ENCODE data around the gene C5orf63. TPM values are rescaled to one million over a fixed set of nuclear protein-coding genes. Genes with fewer than 3 reads are reported as not detected.

The C5orf63 gene
- total and polyA plus RNA-seq, 2 of the 8 experiments (the other 6 are each of a cell fraction or from before 2014, with no cell fraction given): 0.67 to 0.71 TPM

- no peak for FAIRE-seq
- CTCF ChIA-PET (ENCODE audit: partially characterized antibody): interaction anchor here (1.3 to 1.6 kb wide), 2 partner anchors 11 to 16 kb away, joined by 3 to 5 read pairs; no protein-coding TSS in a partner anchor
- H2AK5ac ChIP-seq (ENCODE audit: low read depth, low read length): no peak overlapping the region
- no peak overlapping the region for H3K14ac ChIP-seq (ENCODE audit: insufficient read length)
- H3K18ac ChIP-seq (ENCODE audit: extremely low read depth, low read length): no peak overlapping the region
- no peak overlapping the region for H2BK12ac ChIP-seq (ENCODE audit: low read depth, low read length)
- H2BK15ac ChIP-seq (ENCODE audit: low read length): no peak overlapping the region
- H3K4me1 ChIP-seq (replicated peaks in 1 of 4; ENCODE audit: control insufficient read depth in 3 of 4, insufficient read depth in 4 of 4, low read length in 3 of 4): no peaks in the 10 kb centered on the region; a peak in 1 of 7 replicates
- H2BK20ac ChIP-seq (ENCODE audit: low read length): no peak overlapping the region
- H3K9ac ChIP-seq (replicated peaks in 1 of 4; ENCODE audit: extremely low read depth in 1 of 4, low read depth in 3 of 4, low read length in 3 of 4): no peak overlapping the region
- H3K4me3 ChIP-seq (ENCODE audit: extremely low read depth in 1 of 4, insufficient read depth in 2 of 4, low read depth in 3 of 4, low read length in 4 of 4): no peak overlapping the region
- no peak overlapping the region for H3K27ac ChIP-seq (ENCODE audit: low read depth, low read length)
- no peaks in the 10 kb centered on the region for H3K79me2 ChIP-seq (ENCODE audit: control insufficient read depth in 1 of 2, insufficient read depth in 2 of 2, low read length in 2 of 2)
- no peaks in the 10 kb centered on the region for H3K79me1 ChIP-seq (ENCODE audit: low read depth, low read length)
- no peaks in the 10 kb centered on the region for H3K36me3 ChIP-seq (ENCODE audit: control insufficient read depth in 2 of 4, insufficient read depth in 4 of 4, low read length in 3 of 4)
- H2BK120ac ChIP-seq (replicated peaks; ENCODE audit: low read depth, low read length): no peak overlapping the region
- H3K56ac ChIP-seq (replicated peaks; ENCODE audit: insufficient read length, low read depth, low read length): no peak overlapping the region
- no peaks in the 10 kb centered on the region; the same call in 1 of the 2 replicates for H3K23me2 ChIP-seq (ENCODE audit: low read depth, low read length)
- WGBS, 2 experiments (ENCODE audit: extremely low coverage in 1 of 2, insufficient coverage in 1 of 2, insufficient read length in 1 of 2, insufficient replicate concordance in 2 of 2, low coverage in 1 of 2, low lambda C conversion rate in 2 of 2, missing lambda C conversion rate in 1 of 2): 93% methylated on average over 2 of the region's 2 CpGs; no CpG with 5 or more reads in 1 of the 2 experiments
- no peak overlapping the region for H4K8ac ChIP-seq (ENCODE audit: extremely low read depth, insufficient read depth, low read length)
- H3K27me3 ChIP-seq (replicated peaks in 1 of 4; ENCODE audit: control insufficient read depth in 3 of 4, extremely low read depth in 1 of 4, insufficient read depth in 3 of 4, low read length in 3 of 4): no peaks in the 10 kb centered on the region
- no peak for DNase-seq (ENCODE audit: low read depth in 1 of 2, low spot score in 2 of 2)
- no peak overlapping the region for H2BK5ac ChIP-seq (ENCODE audit: low read depth, low read length)
- H4K20me1 ChIP-seq (replicated peaks in 1 of 2; ENCODE audit: control insufficient read depth in 1 of 2, insufficient read depth in 2 of 2, low read length in 2 of 2): no peaks in the 10 kb centered on the region
- no peaks in the 10 kb centered on the region for H3K9me3 ChIP-seq (ENCODE audit: insufficient read depth in 2 of 2, low read depth in 1 of 2, low read length in 1 of 2)
- H2AFZ ChIP-seq (ENCODE audit: low read length): no peak overlapping the region
- H3K4ac ChIP-seq (replicated peaks; ENCODE audit: insufficient read length, low read depth, low read length): no peak overlapping the region
- H3K4me2 ChIP-seq (ENCODE audit: insufficient read depth in 1 of 2, low read depth in 2 of 2, low read length in 2 of 2): no peak overlapping the region
- POLR2A ChIA-PET (ENCODE audit: partially characterized antibody): no interaction called here
- no peak overlapping the region for H3K23ac ChIP-seq (ENCODE audit: insufficient read length)
- H4K91ac ChIP-seq (replicated peaks; ENCODE audit: insufficient read length, low read length): no peak overlapping the region
- no peak overlapping the region for H4K5ac ChIP-seq (ENCODE audit: insufficient read length, low read depth, low read length)
- no peak for TF ChIP-seq EGR1 (IDR thresholded peaks at IDR 0.05; ENCODE audit: borderline replicate concordance, low read depth, low read length)
- TF ChIP-seq NRF1 (IDR thresholded peaks at IDR 0.05; ENCODE audit: low read depth, low read length): no peak
- no peak for TF ChIP-seq KDM5A (IDR thresholded peaks at IDR 0.05; ENCODE audit: low read length)
- TF ChIP-seq CTCF (IDR thresholded peaks at IDR 0.05; ENCODE audit: control extremely low read depth in 1 of 3, insufficient read depth in 1 of 3, low read depth in 1 of 3, low read length in 3 of 3): no peak
- TF ChIP-seq CHD2 (IDR thresholded peaks at IDR 0.05; ENCODE audit: low read length): no peak
- no peak for TF ChIP-seq CBX5 (IDR thresholded peaks at IDR 0.05; ENCODE audit: low read depth, low read length)
- no peak for TF ChIP-seq E2F6 (IDR thresholded peaks at IDR 0.05)
- TF ChIP-seq HDAC2 (IDR thresholded peaks at IDR 0.05; ENCODE audit: borderline replicate concordance in 1 of 2, low read depth in 2 of 2, low read length in 2 of 2): no peak
- TF ChIP-seq ZNF274 (IDR thresholded peaks at IDR 0.05; ENCODE audit: borderline replicate concordance, extremely low read depth, low read length): no peak
- TF ChIP-seq SUZ12 (IDR thresholded peaks at IDR 0.05; ENCODE audit: low read length): no peak
- TF ChIP-seq CBX8 (IDR thresholded peaks at IDR 0.05; ENCODE audit: borderline replicate concordance, low read depth, low read length): no peak
These were observed 13.3 kb upstream of the C5orf63 start for GRCh38 chr5:127086589-127086988.

All from H1 (cell line).